A673 (cell line): ENCODE measurements around the gene CCN5. TPM values are rescaled to one million over a fixed set of nuclear protein-coding genes. Genes with fewer than 3 reads are reported as not detected.
A peak's percentile ranks its signal among the peaks of the same experiment; 100 is the strongest.

Experiments
- BruUV-seq: library from RNA; stranded (reverse); fragments of 400-500 nt; replicated peaks from 2 replicates; lab custom pipeline; 2021; lab: Mats Ljungman, UMichigan
- CTCF ChIA-PET: fragments of 300-600 bp; sonication (Branson Sonifier 250); formaldehyde crosslinking; loops from one replicate; lab custom pipeline; 2022; ENCODE audit warnings: antibody characterized with exemption; lab: Charles Lee
- POLR2A ChIA-PET: fragments of 300-600 bp; sonication (Branson Sonifier 250); formaldehyde crosslinking; loops from one replicate; lab custom pipeline; 2022; ENCODE audit warnings: antibody characterized with exemption; ENCODE audit not compliant: low non-redundant PET; lab: Charles Lee
- DNase-seq: peaks from one replicate; pipeline ENCODE4 v3.0.0-alpha.2; 2015; ENCODE audit warnings: low spot score
- H3K27ac ChIP-seq: fragments of 200-600 bp; sonication (generic); 2 replicates; pipeline ENCODE4 v1.5.1; 2016; ENCODE audit warnings: mixed run types, low read depth, mild to moderate bottlenecking, mixed read lengths, antibody characterized with exemption, low read length; ENCODE audit not compliant: poor library complexity, severe bottlenecking
- H3K27me3 ChIP-seq: fragments of 200-600 bp; sonication (generic); replicated peaks from 2 replicates; pipeline ENCODE4 v1.6.1; 2017; ENCODE audit warnings: mixed run types, low read depth, mild to moderate bottlenecking, mixed read lengths, antibody characterized with exemption, low read length; ENCODE audit not compliant: insufficient read depth, poor library complexity
- H3K36me3 ChIP-seq: fragments of 200-600 bp; sonication (generic); 2 replicates; pipeline ENCODE4 v1.6.1; 2016; ENCODE audit warnings: mixed run types, mild to moderate bottlenecking, mixed read lengths, antibody characterized with exemption, low read length; ENCODE audit not compliant: insufficient read depth, poor library complexity, severe bottlenecking
- H3K4me1 ChIP-seq: fragments of 200-600 bp; sonication (generic); 2 replicates; pipeline ENCODE4 v1.6.1; 2017; ENCODE audit warnings: mixed run types, mild to moderate bottlenecking, mixed read lengths, antibody characterized with exemption, low read length; ENCODE audit not compliant: insufficient read depth, poor library complexity, severe bottlenecking
- H3K4me3 ChIP-seq: fragments of 200-600 bp; sonication (generic); 2 replicates; pipeline ENCODE4 v1.5.1; 2016; ENCODE audit warnings: low read depth, mixed run types, mild to moderate bottlenecking, mixed read lengths, low read length; ENCODE audit not compliant: poor library complexity, severe bottlenecking
- H3K9me3 ChIP-seq: fragments of 200-600 bp; sonication (generic); 2 replicates; pipeline ENCODE4 v1.6.1; 2016; ENCODE audit warnings: mixed run types, low read depth, mild to moderate bottlenecking, mixed read lengths, antibody characterized with exemption, low read length; ENCODE audit not compliant: poor library complexity, severe bottlenecking
- CTCF ChIP-seq: fragments of 300-800, 200-600 bp; sonication (generic); conservative IDR thresholded peaks from 2 replicates; pipeline ENCODE4 v1.5.1; 2017; ENCODE audit warnings: low read depth, mild to moderate bottlenecking, antibody characterized with exemption, low read length, moderate library complexity, mixed read lengths
- EZH2 ChIP-seq: fragments of 200-600 bp; sonication (generic); IDR thresholded peaks from 2 replicates; pipeline ENCODE4 v1.6.1; 2017; ENCODE audit warnings: borderline replicate concordance, low read depth, mild to moderate bottlenecking, mixed read lengths, antibody characterized with exemption, low read length; ENCODE audit not compliant: poor library complexity, severe bottlenecking
- intact Hi-C: fragments of 100-400 bp; cut with micrococcal nuclease; formaldehyde crosslinking; loops from one replicate; pipeline ENCODE4 v1.10.0; 2022; ENCODE audit not compliant: unreplicated experiment
- total RNA-seq: library from RNA; stranded (reverse); gene quantifications from 2 replicates; pipeline ENCODE4 v1.2.3, GENCODE V29; 2021

Gene CCN5
- total RNA-seq, 1 experiment from 2014 or later = not detected

GRCh38 chr20:44735816-44736169 lies 20.6 kb downstream of the CCN5 start:
- BruUV-seq = no TSS peak
- intact Hi-C loops = loop anchor here (10.0 kb wide), 1 partner anchor 521 kb away; the partner anchor contains the start of gene OSER1

GRCh38 chr20:44736170-44737021 lies 21.2 kb downstream of the CCN5 start:
- H3K27me3 ChIP-seq = no peaks in the 10 kb centered on the region
- H3K4me3 ChIP-seq = no peak overlapping the region
- no peaks in the 10 kb centered on the region for H3K36me3 ChIP-seq
- H3K9me3 ChIP-seq = no peaks in the 10 kb centered on the region
- no peak overlapping the region for H3K27ac ChIP-seq
- no TSS peak for BruUV-seq
- POLR2A ChIA-PET = no interaction called here
- H3K4me1 ChIP-seq = peaks cover 12% of the 10 kb centered on the region
- no peak for TF ChIP-seq EZH2
- TF ChIP-seq CTCF = peak; percentile 33; the same call in 1 of the 2 replicates
- peak; percentile 95 for DNase-seq
- CTCF ChIA-PET = interaction anchor here (1.4 kb wide), 1 partner anchor 11 kb away, joined by 3 read pairs; no protein-coding TSS in a partner anchor
- intact Hi-C loops = loop anchor here (10.0 kb wide), 1 partner anchor 522 kb away; the partner anchor contains the start of gene OSER1

More at GRCh38 chr20:44735816-44736169, 20.6 kb downstream of the CCN5 start:
- Histone ChIP-seq H3K27me3 (no peaks in the 10 kb centered on the region), H3K9me3 (no peaks in the 10 kb centered on the region), H3K4me3 (no peak overlapping the region), H3K4me1 (peaks cover 12% of the 10 kb centered on the region), H3K27ac (no peak overlapping the region), H3K36me3 (no peaks in the 10 kb centered on the region)
- no peak for DNase-seq
- ChIA-PET CTCF (no interaction called here), POLR2A (no interaction called here)
- no peak for TF ChIP-seq CTCF
- TF ChIP-seq EZH2 = no peak

GRCh38 chr20:44737116-44737515 lies 21.9 kb downstream of the CCN5 start:
- H3K27ac ChIP-seq = no peak overlapping the region
- TF ChIP-seq CTCF (no peak), EZH2 (no peak)
- DNase-seq = no peak
- ChIA-PET CTCF (interaction anchor here (1.4 kb wide), 1 partner anchor 10 kb away, joined by 3 read pairs; no protein-coding TSS in a partner anchor), POLR2A (no interaction called here)
- no TSS peak for BruUV-seq
- no peaks in the 10 kb centered on the region for H3K36me3 ChIP-seq
- no peak overlapping the region for H3K4me3 ChIP-seq
- intact Hi-C loops = loop anchor here (10.0 kb wide), 1 partner anchor 522 kb away; the partner anchor contains the start of gene OSER1
- no peaks in the 10 kb centered on the region for H3K27me3 ChIP-seq
- peaks cover 12% of the 10 kb centered on the region for H3K4me1 ChIP-seq
- H3K9me3 ChIP-seq = no peaks in the 10 kb centered on the region
